Smooth muscle cell (in vitro differentiated cells): ENCODE results near the gene GLIPR1L2. TPM values are rescaled to one million over a fixed set of nuclear protein-coding genes. Genes with fewer than 3 reads are reported as not detected.
A peak's percentile ranks its signal among the peaks of the same experiment; 100 is the strongest.

Experiments
- DNase-seq: peaks from one replicate; lab custom pipeline; 2025; ENCODE audit not compliant: unreplicated experiment; lab: John Stamatoyannopoulos, UW
- H2AFZ ChIP-seq: fragments of 200-600 bp; sonication (generic); 2 replicates; pipeline ENCODE4 v1.6.0; 2016; ENCODE audit warnings: antibody characterized with exemption, low read depth, mild to moderate bottlenecking
- H3F3A ChIP-seq: fragments of 200-600 bp; sonication (generic); 2 replicates; pipeline ENCODE4 v1.6.0; 2017; ENCODE audit warnings: antibody characterized with exemption, low read depth
- H3K27ac ChIP-seq: fragments of 200-600 bp; sonication (generic); 2 replicates; pipeline ENCODE4 v1.5.1; 2016; ENCODE audit warnings: low read depth, mild to moderate bottlenecking
- H3K27me3 ChIP-seq: fragments of 200-600 bp; sonication (generic); 2 replicates; pipeline ENCODE4 v1.6.1; 2016; ENCODE audit warnings: low read depth, mild to moderate bottlenecking
- H3K36me3 ChIP-seq: fragments of 200-600 bp; sonication (generic); 2 replicates; pipeline ENCODE4 v1.5.1; 2016; ENCODE audit warnings: low read depth
- H3K4me1 ChIP-seq: fragments of 200-600 bp; sonication (generic); 2 replicates; pipeline ENCODE4 v1.5.1; 2016; ENCODE audit warnings: low read depth
- H3K4me2 ChIP-seq: fragments of 200-600 bp; sonication (generic); 2 replicates; pipeline ENCODE4 v1.6.0; 2016; ENCODE audit warnings: mild to moderate bottlenecking
- H3K4me3 ChIP-seq: fragments of 200-600 bp; sonication (generic); 2 replicates; pipeline ENCODE4 v1.5.1; 2016; ENCODE audit warnings: mild to moderate bottlenecking
- H3K79me2 ChIP-seq: fragments of 200-600 bp; sonication (generic); 2 replicates; pipeline ENCODE4 v1.6.0; 2016; ENCODE audit warnings: low read depth, mild to moderate bottlenecking
- H3K9ac ChIP-seq: fragments of 200-600 bp; sonication (generic); 2 replicates; pipeline ENCODE4 v1.6.0; 2016; ENCODE audit warnings: low read depth
- H3K9me3 ChIP-seq: fragments of 200-600 bp; sonication (generic); replicated peaks from 2 replicates; pipeline ENCODE4 v1.5.1; 2016; ENCODE audit warnings: low read depth
- H4K20me1 ChIP-seq: fragments of 200-600 bp; sonication (generic); 2 replicates; pipeline ENCODE4 v1.6.0; 2016; ENCODE audit warnings: low read depth
- CTCF ChIP-seq: fragments of 200-600 bp; sonication (generic); IDR thresholded peaks from 2 replicates; pipeline ENCODE4 v1.5.1; 2017; ENCODE audit warnings: borderline replicate concordance, mild to moderate bottlenecking, antibody characterized with exemption; ENCODE audit not compliant: insufficient read depth, poor library complexity, severe bottlenecking
- WGBS: methylation state at CpG from one replicate; pipeline ENCODE4 v1.1.7; 2016; ENCODE audit warnings: low lambda C conversion rate; 5-methylcytosine and 5-hydroxymethylcytosine counted together
- polyA plus RNA-seq: library from polyadenylated mRNA; unstranded; fragments of >200 nt; fragmentation: Nextera tagmentation; extraction: Ambion mirVana; gene quantifications from 2 replicates; pipeline ENCODE4 v1.2.1, GENCODE V29; 2016
- total RNA-seq: library from RNA; depleted of rRNA; stranded (reverse); fragments of >200 nt; gene quantifications from 2 replicates; pipeline ENCODE4 v1.2.3, GENCODE V29; 2014

The GLIPR1L2 gene
- total and polyA plus RNA-seq, 2 experiments from 2014 or later = 2.5 TPM; not detected in 1

- Histone ChIP-seq H4K20me1 (peaks cover 10% of the 10 kb centered on the region), H3K79me2 (peaks cover 47% of the 10 kb centered on the region), H3K4me1 (peaks cover 24% of the 10 kb centered on the region), H2AFZ (no peak overlapping the region), H3K4me3 (peak overlapping the region; percentile 50), H3F3A (peaks cover 26% of the 10 kb centered on the region), H3K9ac (peak overlapping the region; percentile 80), H3K36me3 (no peaks in the 10 kb centered on the region), H3K27ac (peak overlapping the region; percentile 92), H3K9me3 (no peaks in the 10 kb centered on the region), H3K27me3 (no peaks in the 10 kb centered on the region), H3K4me2 (peak overlapping the region; percentile 88)
- no peak for DNase-seq
- 48% methylated on average over 5 of the region's 5 CpGs for WGBS
- no peak for TF ChIP-seq CTCF
Observed at GRCh38 chr12:75481013-75481705, 90.3 kb downstream of the GLIPR1L2 start.

GRCh38 chr12:75481774-75482173 is 90.9 kb downstream of the GLIPR1L2 start:
- Histone ChIP-seq H3K9ac (peak overlapping the region; percentile 80), H3K79me2 (peaks cover 54% of the 10 kb centered on the region), H3K9me3 (no peaks in the 10 kb centered on the region), H4K20me1 (peaks cover 10% of the 10 kb centered on the region), H3K4me2 (peak overlapping the region; percentile 88), H2AFZ (no peak overlapping the region), H3F3A (peaks cover 26% of the 10 kb centered on the region), H3K4me3 (peak overlapping the region; percentile 50), H3K27ac (peak overlapping the region; percentile 92), H3K27me3 (no peaks in the 10 kb centered on the region), H3K36me3 (no peaks in the 10 kb centered on the region), H3K4me1 (peaks cover 26% of the 10 kb centered on the region)
- no peak for TF ChIP-seq CTCF
- DNase-seq = no peak
- 54% methylated on average over 4 of the region's 4 CpGs for WGBS

Other genes starting within 250 kb of the GLIPR1L2 start
- not detected in 2 replicates for gene KCNC2, start 181.2 kb upstream of the GLIPR1L2 start, total RNA-seq
- not detected in 2 replicates for gene KCNC2, start 181.2 kb upstream of the GLIPR1L2 start, polyA plus RNA-seq
- 3.7 and 14.3 TPM in 2 replicates for gene CAPS2, start 60.8 kb upstream of the GLIPR1L2 start, total RNA-seq
- 0.66 and 3.5 TPM in 2 replicates for gene CAPS2, start 60.8 kb upstream of the GLIPR1L2 start, polyA plus RNA-seq
- gene GLIPR1L1, start 56.4 kb upstream of the GLIPR1L2 start, total RNA-seq = not detected in 2 replicates
- 0.70 TPM in 1 of 2 replicates, not detected in the other for gene GLIPR1L1, start 56.4 kb upstream of the GLIPR1L2 start, polyA plus RNA-seq
- 199 and 231 TPM in 2 replicates for gene GLIPR1, start 89.7 kb downstream of the GLIPR1L2 start, total RNA-seq
- 158 and 200 TPM in 2 replicates for gene GLIPR1, start 89.7 kb downstream of the GLIPR1L2 start, polyA plus RNA-seq
- 44.1 and 48.9 TPM in 2 replicates for gene KRR1, start 120.5 kb downstream of the GLIPR1L2 start, total RNA-seq
- gene KRR1, start 120.5 kb downstream of the GLIPR1L2 start, polyA plus RNA-seq = 26.2 and 45.0 TPM in 2 replicates